ENCODE measurements around the gene MASP2. TPM values are rescaled to one million over a fixed set of nuclear protein-coding genes. Genes with fewer than 3 reads are reported as not detected.
"Not testable (repeated sequence)": the region's sequence is repeated elsewhere in the genome, so short reads cannot be mapped to it uniquely, and the experiment has no call there.

MASP2 gene
- total RNA-seq, 1 experiment from 2014 or later, result 0.51 TPM

DNA sequence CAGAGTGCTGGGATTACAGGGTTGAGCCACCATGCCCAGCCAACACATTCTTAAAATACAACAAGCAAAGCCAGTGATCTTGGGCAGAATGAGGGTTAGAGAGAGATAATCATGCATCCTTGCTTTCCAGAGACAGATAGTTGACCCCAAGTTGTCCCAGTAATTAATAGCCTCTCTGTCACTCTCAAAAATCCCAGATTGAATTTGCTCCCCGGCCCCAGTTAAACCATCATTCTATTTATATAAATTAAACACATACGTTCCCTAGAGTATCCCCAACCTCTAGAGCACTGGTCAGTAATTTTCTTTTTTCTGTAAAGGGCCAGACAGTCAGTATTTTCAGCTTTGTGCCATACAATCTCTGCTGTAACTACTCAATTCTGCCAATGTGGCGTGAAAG, 50.9 kb downstream of the MASP2 start:
- intact Hi-C loops (cut with micrococcal nuclease), result no loop called here
- POLR2A ChIA-PET, result no interaction called here
- Mint-ChIP-seq H3K27ac (ENCODE audit: low read depth, unreplicated experiment) (no peak overlapping the region), H3K9me3 (ENCODE audit: unreplicated experiment) (no peaks in the 10 kb centered on the region), H3K27me3 (ENCODE audit: insufficient read depth, unreplicated experiment) (no peaks in the 10 kb centered on the region), H3K4me3 (ENCODE audit: unreplicated experiment) (no peak overlapping the region), H3K36me3 (ENCODE audit: insufficient read depth, unreplicated experiment) (no peaks in the 10 kb centered on the region), H3K4me1 (ENCODE audit: insufficient read depth, unreplicated experiment) (no peaks in the 10 kb centered on the region)
- BruUV-seq (replicated peaks), result no TSS peak
- no peak for DNase-seq (ENCODE audit: unreplicated experiment)
- CTCF ChIA-PET, result no interaction called here
- TF ChIP-seq, protein P1, sequence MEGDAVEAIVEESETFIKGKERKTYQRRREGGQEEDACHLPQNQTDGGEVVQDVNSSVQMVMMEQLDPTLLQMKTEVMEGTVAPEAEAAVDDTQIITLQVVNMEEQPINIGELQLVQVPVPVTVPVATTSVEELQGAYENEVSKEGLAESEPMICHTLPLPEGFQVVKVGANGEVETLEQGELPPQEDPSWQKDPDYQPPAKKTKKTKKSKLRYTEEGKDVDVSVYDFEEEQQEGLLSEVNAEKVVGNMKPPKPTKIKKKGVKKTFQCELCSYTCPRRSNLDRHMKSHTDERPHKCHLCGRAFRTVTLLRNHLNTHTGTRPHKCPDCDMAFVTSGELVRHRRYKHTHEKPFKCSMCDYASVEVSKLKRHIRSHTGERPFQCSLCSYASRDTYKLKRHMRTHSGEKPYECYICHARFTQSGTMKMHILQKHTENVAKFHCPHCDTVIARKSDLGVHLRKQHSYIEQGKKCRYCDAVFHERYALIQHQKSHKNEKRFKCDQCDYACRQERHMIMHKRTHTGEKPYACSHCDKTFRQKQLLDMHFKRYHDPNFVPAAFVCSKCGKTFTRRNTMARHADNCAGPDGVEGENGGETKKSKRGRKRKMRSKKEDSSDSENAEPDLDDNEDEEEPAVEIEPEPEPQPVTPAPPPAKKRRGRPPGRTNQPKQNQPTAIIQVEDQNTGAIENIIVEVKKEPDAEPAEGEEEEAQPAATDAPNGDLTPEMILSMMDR (IDR thresholded peaks at IDR 0.05; ENCODE audit: unreplicated experiment), result no peak

DNA sequence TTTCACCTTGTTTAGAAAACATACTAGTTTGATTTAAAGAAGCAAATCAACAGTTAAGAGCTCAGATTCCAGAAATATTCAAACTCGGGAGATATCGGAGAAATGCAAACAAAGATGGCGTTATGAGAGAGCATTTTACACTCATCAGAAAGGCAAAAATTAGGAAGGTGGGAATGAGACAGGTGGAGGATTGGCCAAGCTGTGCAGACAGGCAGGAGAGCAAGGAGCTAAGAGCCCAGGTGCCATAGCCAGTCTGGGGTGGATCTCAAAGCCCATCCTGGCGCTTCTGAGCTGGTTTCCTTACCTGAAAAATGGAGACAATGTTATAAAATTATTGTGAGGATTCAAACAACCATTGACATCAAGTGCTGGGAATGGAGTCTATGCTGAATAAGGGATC, 54.2 kb downstream of the MASP2 start:
- no peaks in the 10 kb centered on the region for H3K4me1 Mint-ChIP-seq (ENCODE audit: insufficient read depth, unreplicated experiment)
- CTCF ChIA-PET, result interaction anchor here (0.6 kb wide), 2 partner anchors 25 to 1082 kb away, joined by 3 read pairs; no protein-coding TSS in a partner anchor
- no peak overlapping the region for H3K4me3 Mint-ChIP-seq (ENCODE audit: unreplicated experiment)
- peaks cover 5% of the 10 kb centered on the region for H3K27me3 Mint-ChIP-seq (ENCODE audit: insufficient read depth, unreplicated experiment)
- no peak for DNase-seq (ENCODE audit: unreplicated experiment)
- no peaks in the 10 kb centered on the region for H3K9me3 Mint-ChIP-seq (ENCODE audit: unreplicated experiment)
- H3K27ac Mint-ChIP-seq (ENCODE audit: low read depth, unreplicated experiment), result no peak overlapping the region
- BruUV-seq (replicated peaks), result no TSS peak
- intact Hi-C loops (cut with micrococcal nuclease), result no loop called here
- TF ChIP-seq, protein P1 (IDR thresholded peaks at IDR 0.05; ENCODE audit: unreplicated experiment), result no peak
- no peaks in the 10 kb centered on the region for H3K36me3 Mint-ChIP-seq (ENCODE audit: insufficient read depth, unreplicated experiment)
- POLR2A ChIA-PET, result interaction anchor here (1.5 kb wide), 1 partner anchor 20 kb away, joined by 8 read pairs; the partner anchor contains the start of gene TARDBP

DNA sequence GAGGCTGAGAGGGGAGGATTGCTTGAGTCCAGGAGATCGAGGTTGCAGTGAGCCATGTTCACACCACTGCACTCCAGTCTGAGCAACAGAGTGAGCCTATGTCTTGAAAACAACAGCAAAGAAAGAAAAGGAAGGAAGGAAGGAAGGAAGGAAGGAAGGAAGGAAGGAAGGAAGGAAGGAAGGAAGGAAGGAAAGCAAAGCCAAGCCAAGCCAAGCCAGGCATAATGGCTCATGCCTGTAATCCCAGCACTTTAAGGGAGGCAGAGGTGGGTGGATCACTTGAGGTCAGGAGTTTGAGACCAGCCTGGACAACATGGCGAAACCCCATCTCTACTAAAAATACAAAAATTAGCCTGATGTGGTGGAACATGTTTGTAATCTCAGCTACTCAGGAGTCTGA, 55.0 kb downstream of the MASP2 start:
- CTCF ChIA-PET; DNase-seq (ENCODE audit: unreplicated experiment); H3K4me1 Mint-ChIP-seq (ENCODE audit: insufficient read depth, unreplicated experiment); H3K9me3 Mint-ChIP-seq (ENCODE audit: unreplicated experiment); BruUV-seq (replicated peaks); H3K27ac Mint-ChIP-seq (ENCODE audit: low read depth, unreplicated experiment); H3K4me3 Mint-ChIP-seq (ENCODE audit: unreplicated experiment); H3K36me3 Mint-ChIP-seq (ENCODE audit: insufficient read depth, unreplicated experiment); intact Hi-C loops (cut with micrococcal nuclease): not testable (repeated sequence)
- POLR2A ChIA-PET, result interaction anchor here (1.5 kb wide), 1 partner anchor 21 kb away, joined by 8 read pairs; the partner anchor contains the start of gene TARDBP
- peaks cover 13% of the 10 kb centered on the region for H3K27me3 Mint-ChIP-seq (ENCODE audit: insufficient read depth, unreplicated experiment)

DNA sequence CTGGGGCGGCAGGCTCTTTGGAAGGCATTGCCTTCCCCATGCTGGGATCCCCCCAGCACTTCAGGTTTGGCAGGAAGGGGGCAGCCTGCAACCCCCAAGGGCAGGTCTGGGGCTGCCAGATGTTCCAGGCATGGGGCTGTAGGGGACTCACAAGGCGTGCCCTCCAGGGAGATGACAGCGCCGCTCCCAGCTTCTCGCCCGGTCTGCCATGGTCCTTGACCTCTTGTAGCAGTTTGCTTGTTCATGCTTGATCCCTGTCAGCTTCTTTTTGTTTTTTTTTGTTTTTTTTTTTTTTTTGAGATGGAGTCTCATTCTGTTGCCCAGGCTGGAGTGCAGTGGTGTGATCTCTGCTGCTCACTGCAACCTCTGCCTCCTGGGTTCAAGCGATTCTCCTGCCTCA, 56.2 kb downstream of the MASP2 start:
- intact Hi-C loops (cut with micrococcal nuclease), result no loop called here

DNA sequence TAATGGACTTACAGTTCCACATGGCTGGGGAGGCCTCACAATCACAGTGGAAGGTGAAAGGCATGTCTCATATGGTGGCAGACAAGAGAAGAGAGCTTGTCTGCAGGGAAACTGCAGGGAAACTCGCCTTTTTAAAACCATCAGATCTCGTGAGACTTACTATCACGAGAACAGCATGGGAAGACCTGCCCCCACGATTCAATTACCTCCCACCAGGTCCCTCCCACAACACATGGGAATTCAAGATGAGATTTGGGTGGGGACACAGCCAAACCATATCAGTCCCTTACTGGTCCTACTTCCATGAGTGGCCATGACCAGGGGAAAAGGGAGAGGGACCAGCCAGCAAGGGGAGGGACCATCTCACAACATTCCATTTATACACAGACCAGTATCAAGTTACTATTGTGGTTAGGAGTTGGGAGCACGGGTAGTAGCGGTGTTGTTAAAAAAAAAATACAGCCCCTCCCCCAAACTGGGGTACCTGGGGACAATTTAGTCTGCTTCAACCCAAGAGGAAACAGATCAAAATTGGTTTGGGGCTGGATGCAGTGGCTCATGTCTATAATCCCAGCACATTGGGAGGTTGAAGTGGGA, 57.0 kb downstream of the MASP2 start:
- CTCF ChIA-PET; intact Hi-C loops (cut with micrococcal nuclease); POLR2A ChIA-PET; H3K36me3 Mint-ChIP-seq (ENCODE audit: insufficient read depth, unreplicated experiment); H3K9me3 Mint-ChIP-seq (ENCODE audit: unreplicated experiment); H3K4me1 Mint-ChIP-seq (ENCODE audit: insufficient read depth, unreplicated experiment); BruUV-seq (replicated peaks); H3K4me3 Mint-ChIP-seq (ENCODE audit: unreplicated experiment); H3K27ac Mint-ChIP-seq (ENCODE audit: low read depth, unreplicated experiment); DNase-seq (ENCODE audit: unreplicated experiment): not testable (repeated sequence)
- peaks cover 13% of the 10 kb centered on the region for H3K27me3 Mint-ChIP-seq (ENCODE audit: insufficient read depth, unreplicated experiment)

More for the DNA sequence above, 56.2 kb downstream of the MASP2 start:
- no peak for DNase-seq (ENCODE audit: unreplicated experiment)
- CTCF ChIA-PET, result no interaction called here
- Mint-ChIP-seq H3K27me3 (ENCODE audit: insufficient read depth, unreplicated experiment) (peaks cover 13% of the 10 kb centered on the region), H3K4me3 (ENCODE audit: unreplicated experiment) (no peak overlapping the region), H3K27ac (ENCODE audit: low read depth, unreplicated experiment) (no peak overlapping the region), H3K36me3 (ENCODE audit: insufficient read depth, unreplicated experiment) (no peaks in the 10 kb centered on the region), H3K4me1 (ENCODE audit: insufficient read depth, unreplicated experiment) (no peaks in the 10 kb centered on the region), H3K9me3 (ENCODE audit: unreplicated experiment) (no peaks in the 10 kb centered on the region)
- POLR2A ChIA-PET, result interaction anchor here (0.5 to 0.6 kb wide), 2 partner anchors 19 to 22 kb away, joined by 3 read pairs; no protein-coding TSS in a partner anchor
- BruUV-seq (replicated peaks), result no TSS peak
- TF ChIP-seq, protein P1 (IDR thresholded peaks at IDR 0.05; ENCODE audit: unreplicated experiment), result no peak
